ENCODE measurements around the gene PLA2G4B. TPM values are rescaled to one million over a fixed set of nuclear protein-coding genes. Genes with fewer than 3 reads are reported as not detected.

The PLA2G4B gene
- total RNA-seq, 1 donor from 2014 or later, result 4.1 TPM

Small RNAs within 50 kb of the gene (microRNA-seq; reads per million reads assigned to microRNA genes)
- not detected for gene MIR4310

Other genes with a start within 250 kb of the PLA2G4B start
- gene MGA, start 178.4 kb upstream of the PLA2G4B start, total RNA-seq, result 21.4 and 27.5 TPM in 2 replicates
- gene MAPKBP1, start 64.4 kb upstream of the PLA2G4B start, total RNA-seq, result 11.1 and 14.9 TPM in 2 replicates
- gene JMJD7, start 10.8 kb upstream of the PLA2G4B start, total RNA-seq, result 9.4 and 12.4 TPM in 2 replicates
- 0.26 and 0.45 TPM in 2 replicates for gene SPTBN5, start 55.2 kb downstream of the PLA2G4B start, total RNA-seq
- 5.1 and 9.7 TPM in 2 replicates for gene EHD4, start 133.7 kb downstream of the PLA2G4B start, total RNA-seq
- not detected in 2 replicates for gene PLA2G4E, start 182.2 kb downstream of the PLA2G4B start, total RNA-seq